NCI-H1436 treated with DMSO at 0.1 percent for 48 hours (cell line): ENCODE data around the gene RALGPS1.

Experiments used
- DNase-seq: peaks from one replicate; lab custom pipeline; 2025; lab: John Stamatoyannopoulos, UW

The RALGPS1 gene

GRCh38 chr9:126914458-126915280 lies at the start of gene RALGPS1:
Gene RALGPS1, plus strand, starts transcription at chr9:126914782. Its CDS starts 47,508 bp downstream, at chr9:126962290.
- DNase-seq, result peak; percentile 73

GRCh38 chr9:126869368-126869767 lies 45.2 kb upstream of the RALGPS1 start:
- no peak for DNase-seq

GRCh38 chr9:126872516-126872915 lies 42.1 kb upstream of the RALGPS1 start:
- no peak for DNase-seq

- DNase-seq, result no peak
Measured at GRCh38 chr9:126874546-126875314, 39.9 kb upstream of the RALGPS1 start.

GRCh38 chr9:126875756-126876510 lies 38.6 kb upstream of the RALGPS1 start:
- no peak for DNase-seq

GRCh38 chr9:126876531-126876930 lies 38.1 kb upstream of the RALGPS1 start:
- no peak for DNase-seq

GRCh38 chr9:126877418-126877817 lies 37.2 kb upstream of the RALGPS1 start:
- DNase-seq, result no peak

GRCh38 chr9:126879288-126879687 lies 35.3 kb upstream of the RALGPS1 start:
- no peak for DNase-seq

GRCh38 chr9:126880226-126880946 lies 34.2 kb upstream of the RALGPS1 start:
- no peak for DNase-seq

GRCh38 chr9:126880947-126881332 lies 33.6 kb upstream of the RALGPS1 start:
- no peak for DNase-seq

- DNase-seq, result no peak
Measured at GRCh38 chr9:126882746-126883145, 31.8 kb upstream of the RALGPS1 start.

GRCh38 chr9:126883636-126884035 lies 30.9 kb upstream of the RALGPS1 start:
- DNase-seq, result no peak

- DNase-seq, result no peak
Measured at GRCh38 chr9:126885131-126885641, 29.4 kb upstream of the RALGPS1 start.

GRCh38 chr9:126886034-126886822 lies 28.4 kb upstream of the RALGPS1 start:
- no peak for DNase-seq

GRCh38 chr9:126886897-126887296 lies 27.7 kb upstream of the RALGPS1 start:
- DNase-seq, result no peak

GRCh38 chr9:126891676-126892075 lies 22.9 kb upstream of the RALGPS1 start:
- DNase-seq, result no peak

GRCh38 chr9:126893079-126893478 lies 21.5 kb upstream of the RALGPS1 start:
- no peak for DNase-seq

- DNase-seq, result no peak
Measured at GRCh38 chr9:126894052-126894603, 20.5 kb upstream of the RALGPS1 start.

GRCh38 chr9:126902210-126902609 lies 12.4 kb upstream of the RALGPS1 start:
- no peak for DNase-seq

- DNase-seq, result no peak
Measured at GRCh38 chr9:126904586-126904985, 10.0 kb upstream of the RALGPS1 start.
